ENCODE results near the gene CFD.
"Not testable (repeated sequence)": the region's sequence is repeated elsewhere in the genome, so short reads cannot be mapped to it uniquely, and the experiment has no call there.

CFD gene

DNA sequence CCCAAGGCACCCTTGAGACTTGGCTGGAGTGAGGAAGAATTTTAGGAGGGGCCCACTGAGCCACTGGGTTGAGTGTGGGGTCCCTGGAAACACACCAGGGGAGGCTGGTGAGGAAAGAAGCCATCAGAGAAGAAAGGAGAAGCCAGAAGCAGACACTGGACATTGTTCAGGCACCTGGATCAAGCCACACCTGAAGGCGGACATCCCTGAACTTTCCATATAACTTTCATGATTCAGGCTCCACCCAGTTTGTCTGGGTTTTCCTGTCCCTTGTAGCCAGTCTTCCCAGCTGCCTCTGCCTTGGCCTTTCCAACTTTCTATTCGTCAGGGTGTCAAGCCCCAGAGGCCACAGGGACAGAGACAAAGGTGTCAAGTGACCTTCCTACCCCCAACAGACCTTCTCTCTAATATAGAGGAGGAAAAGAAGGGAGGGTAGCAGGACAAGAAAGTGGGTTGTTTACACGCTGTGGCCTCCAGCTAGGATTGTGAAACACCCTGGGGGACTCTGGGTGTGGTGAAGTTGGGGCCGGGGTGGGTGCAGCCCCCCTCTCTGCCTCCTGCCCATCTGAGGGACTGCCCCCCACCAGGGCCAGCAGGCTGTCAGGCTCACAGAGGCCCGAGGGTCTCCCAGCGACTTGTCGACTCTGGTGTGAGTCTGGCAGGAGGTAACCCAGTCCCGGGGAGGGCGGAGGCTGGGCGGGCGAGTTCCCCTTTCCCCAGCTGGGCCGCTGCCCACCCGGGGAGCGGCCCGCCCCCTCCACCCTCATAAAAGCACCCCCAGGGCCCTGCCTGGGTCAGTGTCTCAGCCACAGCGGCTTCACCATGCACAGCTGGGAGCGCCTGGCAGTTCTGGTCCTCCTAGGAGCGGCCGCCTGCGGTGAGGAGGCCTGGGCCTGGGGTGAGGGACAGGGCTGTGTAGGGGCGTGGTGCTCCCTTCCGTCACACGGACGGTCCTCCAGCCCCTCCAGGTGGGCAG is at the start of gene CFD:
Gene CFD, plus strand, starts transcription at position 797 of the 976 bp plus-strand sequence. Its CDS starts 26 bp downstream, at position 823.
- DNase-seq (ENCODE audit: low read depth): no peak

DNA sequence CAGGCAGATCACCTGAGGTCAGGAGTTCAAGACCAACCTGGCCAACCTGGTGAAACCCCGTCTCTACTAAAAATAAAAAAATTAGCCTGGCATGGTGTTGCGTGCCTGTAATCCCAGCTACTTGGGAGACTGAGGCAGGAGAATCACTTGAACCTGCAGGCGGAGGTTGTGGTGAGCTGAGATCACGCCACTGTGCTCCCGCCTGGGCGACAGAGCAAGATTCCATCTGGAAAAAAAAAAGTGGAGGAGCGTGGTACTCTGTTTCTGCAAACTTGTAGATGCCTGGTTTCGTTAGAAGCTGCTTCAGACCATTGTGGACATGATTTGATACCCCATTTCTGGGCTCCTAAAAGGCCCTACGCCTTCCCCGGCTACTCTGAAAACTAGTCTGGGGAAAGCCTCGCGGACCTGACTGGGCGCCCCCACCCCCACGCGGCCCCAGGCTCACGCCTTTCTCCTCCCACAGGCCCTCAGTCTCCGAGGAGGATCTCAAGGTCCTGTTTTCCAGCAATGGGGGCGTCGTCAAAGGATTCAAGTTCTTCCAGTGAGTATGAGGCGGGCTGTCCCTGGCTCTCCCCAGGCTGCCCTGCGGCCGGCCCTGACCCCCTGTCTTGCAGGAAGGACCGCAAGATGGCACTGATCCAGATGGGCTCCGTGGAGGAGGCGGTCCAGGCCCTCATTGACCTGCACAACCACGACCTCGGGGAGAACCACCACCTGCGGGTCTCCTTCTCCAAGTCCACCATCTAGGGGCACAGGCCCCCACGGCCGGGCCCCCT is 49.2 kb upstream of the CFD start:
- no peak for DNase-seq (ENCODE audit: low read depth)

GRCh38 chr19:810883-811489 is 48.5 kb upstream of the CFD start:
- no peak for DNase-seq (ENCODE audit: low read depth)

GRCh38 chr19:811506-812048 is 47.9 kb upstream of the CFD start:
- no peak for DNase-seq (ENCODE audit: low read depth)

GRCh38 chr19:812049-812746 is 47.3 kb upstream of the CFD start:
- no peak for DNase-seq (ENCODE audit: low read depth)

DNA sequence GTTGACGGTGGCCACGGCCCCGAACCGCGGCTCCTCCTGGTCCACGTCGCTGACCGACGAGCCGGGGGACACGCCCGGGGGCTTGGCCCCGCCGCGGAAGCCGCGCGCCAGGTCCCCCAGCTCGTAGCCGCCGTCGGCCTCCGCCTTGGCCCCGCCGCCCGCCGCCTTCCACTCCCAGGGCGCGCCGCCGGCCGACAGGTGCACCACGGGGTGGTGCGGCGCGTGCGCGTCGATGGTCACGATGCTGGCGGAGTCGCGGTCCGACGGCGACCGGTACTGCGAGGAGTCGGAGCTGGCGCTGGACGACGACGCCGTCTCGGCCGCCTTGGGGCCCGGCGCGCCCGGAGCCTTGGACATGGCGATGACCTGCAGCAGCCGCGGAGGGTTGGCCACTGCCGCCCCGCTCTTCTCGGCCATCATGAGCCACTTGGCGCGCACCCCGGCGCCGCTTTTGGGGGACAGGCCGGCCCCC is 46.7 kb upstream of the CFD start:
- DNase-seq (ENCODE audit: low read depth): no peak

DNA sequence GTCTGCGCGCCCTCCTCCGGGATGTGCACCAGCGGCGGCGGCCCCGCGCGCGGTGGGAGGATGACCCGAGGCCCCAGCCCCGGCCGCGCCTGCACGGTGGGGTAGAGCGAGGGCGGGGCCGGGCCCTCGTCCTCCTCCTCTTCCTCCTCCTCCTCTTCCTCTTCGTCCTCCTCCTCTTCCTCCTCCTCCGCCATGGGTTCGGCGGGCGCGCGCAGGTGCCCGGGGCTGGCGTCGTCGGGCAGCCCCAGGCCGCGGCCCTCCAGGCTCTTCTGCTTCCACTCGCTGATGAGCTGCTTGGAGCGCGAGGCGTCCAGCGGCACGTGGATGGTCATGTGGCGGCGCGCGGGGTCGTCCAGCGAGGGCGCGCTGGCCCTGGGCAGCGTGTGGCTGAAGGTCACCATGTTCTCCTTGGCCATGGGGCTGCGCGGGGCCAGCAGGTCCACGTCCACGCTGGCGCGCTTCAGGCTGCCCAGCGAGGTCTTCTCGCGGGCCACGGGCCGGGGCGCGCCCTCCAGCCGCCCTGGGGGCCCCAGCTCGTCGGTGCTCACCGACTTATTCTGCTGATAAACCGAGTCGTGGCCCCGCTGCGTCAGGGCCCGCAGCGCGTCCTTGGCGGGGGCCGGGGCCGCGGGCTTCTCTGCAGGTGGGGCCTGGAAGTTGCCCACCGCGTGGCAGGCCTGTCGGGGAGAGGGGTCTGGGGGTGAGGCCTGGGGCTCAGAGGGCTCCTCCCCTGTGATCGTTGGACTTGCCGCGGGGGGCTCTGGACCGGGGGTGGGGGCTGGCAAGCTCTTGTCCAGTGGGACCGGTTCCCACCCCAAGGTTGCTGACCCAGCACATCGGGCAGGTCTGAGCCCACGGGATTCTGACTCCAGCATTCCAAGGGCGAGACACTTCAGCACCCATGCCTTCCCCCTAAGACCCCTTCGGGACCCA is 46.0 kb upstream of the CFD start:
- DNase-seq (ENCODE audit: low read depth): no peak

GRCh38 chr19:814152-815078 is 45.0 kb upstream of the CFD start:
- DNase-seq (ENCODE audit: low read depth): no peak

DNA sequence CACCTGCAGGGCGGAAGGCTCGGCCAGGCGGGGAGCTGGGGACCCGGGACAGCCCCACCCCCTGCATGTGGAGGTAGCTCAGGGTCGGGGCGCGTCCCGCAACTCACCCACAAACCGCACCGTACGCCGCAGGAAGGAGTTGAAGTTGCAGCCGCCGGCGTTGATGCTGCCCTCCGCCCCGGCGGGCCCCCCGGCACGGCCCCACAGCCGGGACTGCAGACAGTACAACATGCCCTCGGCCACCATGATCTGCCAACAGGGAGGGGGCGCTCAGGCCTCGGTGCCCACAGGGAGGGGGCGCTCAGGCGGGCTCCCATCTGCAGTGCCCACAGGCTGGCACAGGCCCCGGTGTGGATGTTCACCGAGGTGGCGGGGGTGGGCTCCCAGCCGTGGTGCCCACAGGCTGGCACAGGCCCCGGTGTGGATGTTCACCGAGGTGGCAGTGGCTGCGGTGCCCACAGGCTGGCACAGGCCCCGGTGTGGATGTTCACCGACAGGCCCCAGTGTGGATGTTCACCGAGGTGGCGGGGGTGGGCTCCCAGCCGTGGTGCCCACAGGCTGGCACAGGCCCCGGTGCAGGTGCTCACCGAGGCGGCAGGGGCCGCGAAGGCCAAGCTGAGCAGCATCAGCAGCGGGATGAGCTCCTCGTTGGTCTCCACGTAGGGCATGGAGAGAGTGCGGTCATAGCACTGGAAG is 44.2 kb upstream of the CFD start:
- DNase-seq (ENCODE audit: low read depth): no peak

- DNase-seq (ENCODE audit: low read depth): no peak
Measured at GRCh38 chr19:815775-816499, 43.5 kb upstream of the CFD start.

- no peak for DNase-seq (ENCODE audit: low read depth)
Measured at GRCh38 chr19:816500-816857, 43.0 kb upstream of the CFD start.

DNA sequence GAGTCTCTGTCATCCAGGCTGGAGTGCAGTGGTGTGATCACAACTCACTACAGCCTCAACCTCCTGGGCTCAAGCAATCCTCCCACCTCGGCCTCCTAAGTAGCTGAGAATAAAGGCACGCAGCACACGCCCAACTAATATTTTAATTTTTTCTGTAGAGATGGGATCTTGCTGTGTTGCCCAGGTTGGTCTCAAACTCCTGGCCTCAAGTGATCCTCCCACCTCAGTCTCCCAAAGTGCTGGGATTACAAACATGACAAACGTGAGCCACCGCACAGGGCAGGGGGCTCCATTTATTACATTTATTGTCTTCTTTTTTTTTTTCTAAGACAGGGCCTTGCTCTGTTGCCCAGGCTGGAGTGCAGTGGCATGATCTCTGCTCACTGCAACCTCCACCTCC is 39.3 kb upstream of the CFD start:
- not testable (repeated sequence) for DNase-seq (ENCODE audit: low read depth)

DNA sequence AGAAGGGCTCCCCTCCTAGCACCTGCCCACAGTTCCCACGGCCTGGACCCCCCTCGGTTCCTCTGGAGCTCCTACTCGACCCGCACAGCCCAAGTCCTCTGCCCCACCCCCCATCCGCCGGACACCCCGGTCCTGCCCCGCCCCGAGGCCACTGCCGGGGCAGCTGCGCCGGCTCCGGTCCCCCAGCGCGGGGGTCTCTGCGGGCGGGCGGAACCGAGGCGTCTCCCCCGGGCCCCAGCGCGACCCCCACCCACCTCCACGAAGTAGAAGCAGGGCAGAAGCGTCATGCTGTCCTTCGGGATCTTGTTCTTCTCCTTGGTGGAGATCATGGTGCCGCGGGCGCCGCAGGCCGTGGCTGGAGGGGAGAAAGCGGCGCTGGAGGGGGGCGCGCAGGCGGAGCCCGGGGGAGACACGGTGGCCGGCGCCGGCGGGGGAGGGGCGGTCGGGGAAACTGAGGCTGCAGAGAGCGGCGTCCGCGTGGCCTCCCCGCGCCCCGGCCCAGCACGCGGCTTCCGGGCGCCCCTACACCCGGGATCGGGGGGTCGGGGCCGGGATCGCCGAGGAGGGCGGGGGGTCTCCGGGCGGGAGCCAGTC is 38.1 kb upstream of the CFD start:
- DNase-seq (ENCODE audit: low read depth): no peak

DNA sequence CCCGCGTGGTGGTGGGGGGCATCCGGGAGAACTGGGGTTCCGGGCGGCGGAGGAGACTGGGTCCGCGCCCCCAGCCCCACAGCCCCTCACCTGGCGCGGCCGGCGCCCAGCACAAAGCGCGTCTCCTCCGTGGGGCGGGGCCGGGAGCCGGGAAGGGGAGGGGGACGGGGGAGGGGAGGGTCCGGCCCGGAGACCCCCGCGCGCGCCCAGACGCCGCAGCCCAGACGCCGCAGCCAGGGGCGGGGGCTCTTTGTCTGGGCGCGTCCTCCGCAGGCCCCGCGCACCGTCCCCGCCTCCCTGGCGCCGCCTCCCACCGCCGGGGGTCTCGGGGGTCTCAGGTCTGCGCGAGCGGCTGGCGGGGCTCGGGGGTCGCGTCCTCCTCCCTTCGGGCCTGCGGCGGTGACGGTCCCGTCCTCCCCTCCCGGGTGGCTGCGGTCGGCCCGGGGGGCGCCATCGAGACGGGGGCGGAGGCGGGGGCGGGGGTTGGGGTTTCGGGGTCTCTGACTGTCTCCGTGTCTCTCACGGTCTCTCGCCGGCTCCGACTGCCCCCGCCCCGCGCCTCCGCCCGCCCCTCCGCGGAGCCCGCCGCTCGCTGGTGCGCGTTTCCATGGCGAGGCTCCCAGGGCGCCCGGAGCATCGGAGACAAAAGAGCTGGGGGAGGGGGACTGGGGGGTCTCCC is 37.5 kb upstream of the CFD start, which contains the start of gene PLPPR3:
Gene PLPPR3, minus strand, starts transcription at position 131 of the 679 bp plus-strand sequence. CDS start 396 bp downstream, outside the sequence.
- no peak for DNase-seq (ENCODE audit: low read depth)

DNA sequence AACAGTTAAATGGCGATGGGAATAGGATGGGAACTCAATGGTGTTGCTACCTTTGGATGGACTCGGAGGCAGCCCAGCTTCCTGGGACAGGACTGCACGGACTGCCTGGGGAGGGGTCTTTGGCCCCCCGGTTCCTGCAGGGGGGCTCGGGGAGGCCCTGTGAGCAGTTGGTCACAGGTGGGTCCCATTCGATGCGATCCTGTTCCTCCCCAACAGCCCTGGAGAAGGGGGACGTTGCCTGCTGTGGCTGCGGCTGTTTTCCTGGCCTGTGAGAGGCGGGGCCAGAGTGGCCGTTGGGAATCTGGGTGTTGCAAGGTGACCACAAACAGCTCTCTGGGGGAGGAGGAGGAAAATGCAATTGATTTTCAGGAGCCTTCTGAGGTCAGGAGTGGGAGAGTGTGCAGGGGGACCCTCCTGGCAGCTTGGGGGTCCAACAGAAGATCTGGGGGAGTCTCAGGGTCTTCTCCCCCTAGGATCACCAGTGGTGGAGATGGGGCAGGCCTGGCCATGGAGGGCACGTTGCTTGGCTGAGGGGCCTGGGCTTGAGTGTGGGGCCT is 35.8 kb upstream of the CFD start:
- DNase-seq (ENCODE audit: low read depth): no peak

- DNase-seq (ENCODE audit: low read depth): no peak
Measured at GRCh38 chr19:824885-825284, 34.6 kb upstream of the CFD start.
